GM12874 (cell line): ENCODE data around the gene IFITM1.
"Not testable (repeated sequence)": the region's sequence is repeated elsewhere in the genome, so short reads cannot be mapped to it uniquely, and the experiment has no call there.

Experiments
- CTCF ChIP-seq: IDR thresholded peaks from 2 replicates; pipeline ENCODE4 v1.5.1; 2011; ENCODE audit warnings: low read depth, mild to moderate bottlenecking, control low read depth, low read length, moderate library complexity; ENCODE audit not compliant: insufficient read depth

The IFITM1 gene

GRCh38 chr11:306645-307371 is 7.0 kb upstream of the IFITM1 start:
- no peak for TF ChIP-seq CTCF

GRCh38 chr11:307766-308708 is 5.8 kb upstream of the IFITM1 start, which contains the start of gene IFITM2:
IFITM2 (plus strand) TSS chr11:307816; CDS start chr11:308193, 377 bp downstream.
- not testable (repeated sequence) for TF ChIP-seq CTCF

GRCh38 chr11:312092-312816 is 1.6 kb upstream of the IFITM1 start:
- no peak for TF ChIP-seq CTCF

GRCh38 chr11:313304-313786 is 495 bp upstream of the IFITM1 start:
- TF ChIP-seq CTCF = no peak

GRCh38 chr11:315051-315481 is 1.2 kb downstream of the IFITM1 start:
- no peak for TF ChIP-seq CTCF

GRCh38 chr11:315516-315994 is 1.7 kb downstream of the IFITM1 start:
- TF ChIP-seq CTCF = no peak
